Natural killer cell treated with Interleukin-12 subunit alpha and Interleukin-12 subunit beta and Interleukin-15 and Interleukin-18, amount 100 ng/mL, for 72 hours (primary cell): Measurements from ENCODE around the gene HTRA3. TPM values are rescaled to one million over a fixed set of nuclear protein-coding genes. Genes with fewer than 3 reads are reported as not detected.

Experiments used
- ATAC-seq, 2 donors: fragments of 150-1000 bp; cut with Tn5 transposase in 1 of 2; sonication (Bioruptor Pico), chemical (Tn5 transposase) in 1 of 2; 2 replicates each; pipeline ENCODE4 v1.10.0; 2021
- DNase-seq: peaks from one replicate; pipeline ENCODE4 v3.0.0; 2022; ENCODE audit warnings: low spot score
- H3K27ac Mint-ChIP-seq, 2 donors: 1 replicate in 1 of 2; 2 replicates in 1 of 2; pipeline ENCODE4 v1.8.0; 2022; ENCODE audit warnings: mixed read lengths in 2 of 2, mild to moderate bottlenecking in 1 of 2, moderate library complexity in 1 of 2
- H3K27me3 Mint-ChIP-seq, 2 donors: 1 replicate in 1 of 2; 2 replicates in 1 of 2; pipeline ENCODE4 v1.8.0; 2022; ENCODE audit warnings: mixed read lengths in 2 of 2
- H3K36me3 Mint-ChIP-seq: one replicate; pipeline ENCODE4 v1.8.0; 2022; ENCODE audit warnings: mixed read lengths
- H3K4me1 Mint-ChIP-seq, 2 donors: 1 replicate in 1 of 2; 2 replicates in 1 of 2; pipeline ENCODE4 v1.8.0; 2022; ENCODE audit warnings: low read depth in 2 of 2, mixed read lengths in 2 of 2, mild to moderate bottlenecking in 1 of 2
- H3K4me3 Mint-ChIP-seq: one replicate; pipeline ENCODE4 v1.8.0; 2022; ENCODE audit warnings: mixed read lengths
- H3K9me3 Mint-ChIP-seq: 2 replicates; pipeline ENCODE4 v1.8.0; 2022; ENCODE audit warnings: mixed read lengths
- total RNA-seq, 2 donors: library from RNA; stranded (reverse); gene quantifications; one replicate each; pipeline ENCODE4 v1.2.3, GENCODE V29; 2022

Gene HTRA3
- total RNA-seq, 2 donors from 2014 or later: not detected

GRCh38 chr4:8272472-8273428, 3.2 kb downstream of the HTRA3 start:
- Mint-ChIP-seq H3K4me3 (no peak overlapping the region), H3K9me3 (no peaks in the 10 kb centered on the region)
- ATAC-seq: no peak

GRCh38 chr4:8273450-8273849, 3.9 kb downstream of the HTRA3 start:
- no peak overlapping the region for H3K27ac Mint-ChIP-seq
- no peaks in the 10 kb centered on the region for H3K9me3 Mint-ChIP-seq
- H3K27me3 Mint-ChIP-seq: peaks cover 0 to 23% of the 10 kb centered on the region in 2 donors
- ATAC-seq (no peak), DNase-seq (no peak)
- H3K4me1 Mint-ChIP-seq: no peaks in the 10 kb centered on the region
- H3K4me3 Mint-ChIP-seq: no peak overlapping the region
- H3K36me3 Mint-ChIP-seq: no peaks in the 10 kb centered on the region

More at GRCh38 chr4:8272472-8273428, 3.2 kb downstream of the HTRA3 start:
- Mint-ChIP-seq H3K36me3 (no peaks in the 10 kb centered on the region), H3K27ac (no peak overlapping the region), H3K4me1 (no peaks in the 10 kb centered on the region), H3K27me3 (peaks cover 0 to 23% of the 10 kb centered on the region in 2 donors)
- DNase-seq: no peak

- Mint-ChIP-seq H3K27me3 (peaks cover 0 to 16% of the 10 kb centered on the region in 2 donors), H3K36me3 (no peaks in the 10 kb centered on the region), H3K4me1 (peaks cover 0 to 1% of the 10 kb centered on the region in 2 donors), H3K9me3 (no peaks in the 10 kb centered on the region), H3K27ac (no peak overlapping the region), H3K4me3 (no peak overlapping the region)
- no peak for DNase-seq
- ATAC-seq: no peak
Observed at GRCh38 chr4:8274066-8274652, 4.6 kb downstream of the HTRA3 start.

GRCh38 chr4:8274765-8275547, 5.4 kb downstream of the HTRA3 start:
- peaks cover 0 to 15% of the 10 kb centered on the region in 2 donors for H3K27me3 Mint-ChIP-seq
- ATAC-seq (no peak), DNase-seq (no peak)
- no peak overlapping the region for H3K4me3 Mint-ChIP-seq
- no peaks in the 10 kb centered on the region for H3K9me3 Mint-ChIP-seq
- H3K36me3 Mint-ChIP-seq: no peaks in the 10 kb centered on the region
- H3K4me1 Mint-ChIP-seq: peaks cover 0 to 5% of the 10 kb centered on the region in 2 donors
- H3K27ac Mint-ChIP-seq: no peak overlapping the region

GRCh38 chr4:8275548-8275910, 6.0 kb downstream of the HTRA3 start:
- H3K27me3 Mint-ChIP-seq: peaks cover 0 to 14% of the 10 kb centered on the region in 2 donors
- no peak overlapping the region for H3K27ac Mint-ChIP-seq
- no peaks in the 10 kb centered on the region for H3K36me3 Mint-ChIP-seq
- DNase-seq (no peak), ATAC-seq (no peak)
- H3K9me3 Mint-ChIP-seq: no peaks in the 10 kb centered on the region
- peaks cover 0 to 5% of the 10 kb centered on the region in 2 donors for H3K4me1 Mint-ChIP-seq
- no peak overlapping the region for H3K4me3 Mint-ChIP-seq

GRCh38 chr4:8276358-8277240, 7.0 kb downstream of the HTRA3 start:
- H3K27ac Mint-ChIP-seq: no peak overlapping the region
- H3K4me3 Mint-ChIP-seq: no peak overlapping the region
- no peak for ATAC-seq
- no peaks in the 10 kb centered on the region for H3K36me3 Mint-ChIP-seq
- no peaks in the 10 kb centered on the region for H3K9me3 Mint-ChIP-seq
- H3K27me3 Mint-ChIP-seq: peaks cover 0 to 10% of the 10 kb centered on the region in 2 donors
- H3K4me1 Mint-ChIP-seq: peaks cover 0 to 5% of the 10 kb centered on the region in 2 donors
- no peak for DNase-seq

GRCh38 chr4:8277356-8278008, 7.9 kb downstream of the HTRA3 start:
- Mint-ChIP-seq H3K27ac (no peak overlapping the region), H3K9me3 (no peaks in the 10 kb centered on the region), H3K4me1 (peaks cover 0 to 5% of the 10 kb centered on the region in 2 donors), H3K36me3 (no peaks in the 10 kb centered on the region), H3K4me3 (no peak overlapping the region), H3K27me3 (peaks cover 0 to 6% of the 10 kb centered on the region in 2 donors)
- ATAC-seq: no peak
- DNase-seq: no peak

GRCh38 chr4:8278009-8278395, 8.4 kb downstream of the HTRA3 start:
- peaks cover 0 to 5% of the 10 kb centered on the region in 2 donors for H3K4me1 Mint-ChIP-seq
- H3K27ac Mint-ChIP-seq: no peak overlapping the region
- no peak for ATAC-seq
- DNase-seq: no peak
- H3K27me3 Mint-ChIP-seq: peaks cover 0 to 6% of the 10 kb centered on the region in 2 donors
- H3K4me3 Mint-ChIP-seq: no peak overlapping the region
- no peaks in the 10 kb centered on the region for H3K36me3 Mint-ChIP-seq
- H3K9me3 Mint-ChIP-seq: no peaks in the 10 kb centered on the region

- Mint-ChIP-seq H3K4me1 (peaks cover 0 to 5% of the 10 kb centered on the region in 2 donors), H3K27ac (no peak overlapping the region), H3K4me3 (no peak overlapping the region), H3K36me3 (no peaks in the 10 kb centered on the region), H3K9me3 (no peaks in the 10 kb centered on the region), H3K27me3 (peaks cover 0 to 6% of the 10 kb centered on the region in 2 donors)
- DNase-seq (no peak), ATAC-seq (no peak)
Observed at GRCh38 chr4:8278421-8279287, 9.1 kb downstream of the HTRA3 start.

GRCh38 chr4:8279321-8280157, 10.0 kb downstream of the HTRA3 start:
- no peak for DNase-seq
- Mint-ChIP-seq H3K27ac (no peak overlapping the region), H3K9me3 (no peaks in the 10 kb centered on the region), H3K4me1 (peaks cover 0 to 5% of the 10 kb centered on the region in 2 donors), H3K27me3 (peaks cover 0 to under 1% of the 10 kb centered on the region in 2 donors), H3K36me3 (no peaks in the 10 kb centered on the region), H3K4me3 (no peak overlapping the region)
- ATAC-seq: no peak

- H3K27me3 Mint-ChIP-seq: no peaks in the 10 kb centered on the region
- H3K4me1 Mint-ChIP-seq: peaks cover 0 to 5% of the 10 kb centered on the region in 2 donors
- H3K4me3 Mint-ChIP-seq: no peak overlapping the region
- no peak for DNase-seq
- ATAC-seq: no peak
- H3K27ac Mint-ChIP-seq: no peak overlapping the region
- no peaks in the 10 kb centered on the region for H3K9me3 Mint-ChIP-seq
- no peaks in the 10 kb centered on the region for H3K36me3 Mint-ChIP-seq
Observed at GRCh38 chr4:8280158-8280875, 10.8 kb downstream of the HTRA3 start.
